Stomach (tissue), 4 donors: ENCODE results near the gene LMO2.

Experiments
- CTCF ChIP-seq, 7 experiments: fragments of 450-650 bp in 4 of 7; fragments of 200-600 bp in 3 of 7; sonication (generic) in 3 of 7; IDR thresholded peaks; one replicate each; pipeline ENCODE4 v1.5.1; 2016 to 2019; ENCODE audit warnings: antibody characterized with exemption in 7 of 7, control low read depth in 2 of 7, mild to moderate bottlenecking in 1 of 7
- EP300 ChIP-seq: sonication (generic); formaldehyde crosslinking; IDR thresholded peaks from one replicate; pipeline ENCODE4 v1.6.1; 2017; ENCODE audit warnings: antibody characterized with exemption
- POLR2A ChIP-seq, 4 donors: fragments of 450-650 bp; IDR thresholded peaks; one replicate each; pipeline ENCODE4 v1.6.1; 2016; ENCODE audit warnings: antibody characterized with exemption in 4 of 4, control low read depth in 2 of 4, mild to moderate bottlenecking in 1 of 4, moderate library complexity in 1 of 4
- POLR2AphosphoS5 ChIP-seq, 3 donors: sonication (generic); formaldehyde crosslinking; IDR thresholded peaks; one replicate each; pipeline ENCODE4 v1.6.1; 2016; ENCODE audit warnings: antibody characterized with exemption in 3 of 3

DNA sequence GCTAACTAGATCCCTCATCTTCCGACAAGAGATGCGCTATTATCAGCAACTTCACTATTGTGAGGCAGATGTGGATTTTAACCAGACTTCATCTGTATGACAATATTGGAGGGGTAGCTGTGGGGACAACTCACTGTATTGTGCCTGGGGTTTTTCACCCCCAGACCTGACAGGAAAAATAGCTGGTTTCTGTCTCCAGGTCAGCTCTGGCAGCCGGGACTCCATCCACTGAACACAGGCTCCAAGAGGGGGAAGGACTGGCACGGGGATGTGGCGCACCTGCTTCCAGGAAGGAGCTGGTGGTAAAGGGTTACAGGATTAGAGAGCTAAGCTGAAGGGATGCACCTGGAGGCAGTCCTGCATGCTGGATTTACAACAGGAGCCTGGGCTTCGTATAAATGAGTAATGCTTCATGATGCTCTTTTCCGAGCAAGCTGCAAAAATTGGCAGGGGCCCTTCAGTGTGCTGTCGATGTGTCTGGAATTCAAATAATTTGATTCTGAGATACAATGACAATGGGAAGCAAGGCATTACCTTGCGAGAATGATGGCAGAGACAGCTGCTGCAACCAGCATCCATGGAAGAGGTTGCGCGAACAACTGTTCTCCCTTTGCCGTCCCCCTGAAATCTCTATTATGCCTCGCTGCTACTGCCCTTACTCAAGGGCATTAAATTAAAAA, 49.5 kb downstream of the LMO2 start:
- TF ChIP-seq CTCF (IDR thresholded peaks at IDR 0.05) (no peak), POLR2AphosphoS5 (IDR thresholded peaks at IDR 0.05) (no peak), EP300 (no peak), POLR2A (IDR thresholded peaks at IDR 0.05) (no peak)
